ENCODE measurements around the gene ODAD3. TPM values are rescaled to one million over a fixed set of nuclear protein-coding genes. Genes with fewer than 3 reads are reported as not detected.

ODAD3 gene
- total and polyA plus RNA-seq, 2 experiments from 2014 or later, result 1.3 to 1.9 TPM

DNA sequence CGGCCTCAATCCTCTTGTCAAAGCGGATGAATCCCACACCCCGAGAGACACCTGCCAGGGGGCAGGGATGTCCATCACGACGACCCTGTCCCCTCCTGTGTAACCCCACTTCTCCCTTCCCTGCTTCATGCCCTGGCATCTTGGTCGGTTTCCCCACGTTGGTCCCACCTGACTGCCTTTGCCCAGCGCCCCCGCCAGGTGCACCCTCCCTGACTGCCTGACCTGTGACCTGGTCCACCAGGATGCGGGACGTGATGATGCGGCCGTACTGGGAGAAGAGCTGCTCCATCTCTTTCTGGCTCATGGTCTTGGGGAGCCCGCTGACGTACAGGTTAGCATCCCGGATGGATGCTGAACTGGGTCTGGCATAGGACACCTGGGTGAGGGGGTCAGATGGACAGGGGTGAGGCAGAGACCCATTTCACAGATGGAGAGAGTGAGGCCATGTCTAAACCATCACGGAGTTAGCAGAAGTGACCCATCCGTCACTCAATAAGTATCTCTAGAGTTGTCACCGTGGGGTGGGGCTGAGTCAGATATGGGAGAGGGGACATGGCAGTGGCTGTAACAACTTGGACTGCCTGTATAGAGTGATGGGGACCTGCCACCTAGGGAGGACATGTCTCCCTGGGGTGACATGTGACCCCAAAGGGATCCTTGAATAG, 23.4 kb upstream of the ODAD3 start:
- H3K9me2 ChIP-seq (replicated peaks; ENCODE audit: insufficient read depth), result no peaks in the 10 kb centered on the region
- H3K4me1 ChIP-seq (ENCODE audit: insufficient read depth), result no peaks in the 10 kb centered on the region
- no peak for TF ChIP-seq EZH2 (IDR thresholded peaks at IDR 0.05; ENCODE audit: borderline replicate concordance)
- no peak for TF ChIP-seq EZH2phosphoT487 (IDR thresholded peaks at IDR 0.05; ENCODE audit: low read depth, severe bottlenecking, unreplicated experiment)
- TF ChIP-seq, protein P1, sequence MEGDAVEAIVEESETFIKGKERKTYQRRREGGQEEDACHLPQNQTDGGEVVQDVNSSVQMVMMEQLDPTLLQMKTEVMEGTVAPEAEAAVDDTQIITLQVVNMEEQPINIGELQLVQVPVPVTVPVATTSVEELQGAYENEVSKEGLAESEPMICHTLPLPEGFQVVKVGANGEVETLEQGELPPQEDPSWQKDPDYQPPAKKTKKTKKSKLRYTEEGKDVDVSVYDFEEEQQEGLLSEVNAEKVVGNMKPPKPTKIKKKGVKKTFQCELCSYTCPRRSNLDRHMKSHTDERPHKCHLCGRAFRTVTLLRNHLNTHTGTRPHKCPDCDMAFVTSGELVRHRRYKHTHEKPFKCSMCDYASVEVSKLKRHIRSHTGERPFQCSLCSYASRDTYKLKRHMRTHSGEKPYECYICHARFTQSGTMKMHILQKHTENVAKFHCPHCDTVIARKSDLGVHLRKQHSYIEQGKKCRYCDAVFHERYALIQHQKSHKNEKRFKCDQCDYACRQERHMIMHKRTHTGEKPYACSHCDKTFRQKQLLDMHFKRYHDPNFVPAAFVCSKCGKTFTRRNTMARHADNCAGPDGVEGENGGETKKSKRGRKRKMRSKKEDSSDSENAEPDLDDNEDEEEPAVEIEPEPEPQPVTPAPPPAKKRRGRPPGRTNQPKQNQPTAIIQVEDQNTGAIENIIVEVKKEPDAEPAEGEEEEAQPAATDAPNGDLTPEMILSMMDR (IDR thresholded peaks at IDR 0.05; ENCODE audit: poor library complexity), result no peak
- no peak for DNase-seq (ENCODE audit: low spot score)
- no peak overlapping the region for H3K4me2 ChIP-seq
- no peaks in the 10 kb centered on the region for H3K9me3 ChIP-seq (ENCODE audit: low read depth)
- 95% methylated on average over 19 of the region's 19 CpGs for WGBS (ENCODE audit: low lambda C conversion rate, missing lambda C conversion rate)
- H4K20me1 ChIP-seq (ENCODE audit: insufficient read depth, poor library complexity, severe bottlenecking), result no peaks in the 10 kb centered on the region
- no peak overlapping the region for H2AFZ ChIP-seq
- no peak overlapping the region for H3K27ac ChIP-seq
- no peaks in the 10 kb centered on the region for H3K79me2 ChIP-seq
- no peaks in the 10 kb centered on the region for H3K27me3 ChIP-seq
- H3K36me3 ChIP-seq (replicated peaks; ENCODE audit: insufficient read depth, low read depth), result no peaks in the 10 kb centered on the region
- no peak overlapping the region for H3K4me3 ChIP-seq

GRCh38 chr19:11457831-11458230, 22.9 kb upstream of the ODAD3 start:
- Histone ChIP-seq H2AFZ (no peak overlapping the region), H3K9me2 (replicated peaks; ENCODE audit: insufficient read depth) (no peaks in the 10 kb centered on the region), H3K27ac (no peak overlapping the region), H3K4me1 (ENCODE audit: insufficient read depth) (no peaks in the 10 kb centered on the region), H3K79me2 (no peaks in the 10 kb centered on the region), H3K9me3 (ENCODE audit: low read depth) (no peaks in the 10 kb centered on the region), H3K27me3 (no peaks in the 10 kb centered on the region), H3K36me3 (replicated peaks; ENCODE audit: insufficient read depth, low read depth) (no peaks in the 10 kb centered on the region), H4K20me1 (ENCODE audit: insufficient read depth, poor library complexity, severe bottlenecking) (no peaks in the 10 kb centered on the region), H3K4me2 (no peak overlapping the region), H3K4me3 (no peak overlapping the region)
- no peak for DNase-seq (ENCODE audit: low spot score)
- 94% methylated on average over 20 of the region's 20 CpGs for WGBS (ENCODE audit: low lambda C conversion rate, missing lambda C conversion rate)
- TF ChIP-seq EZH2 (IDR thresholded peaks at IDR 0.05; ENCODE audit: borderline replicate concordance) (no peak), EZH2phosphoT487 (IDR thresholded peaks at IDR 0.05; ENCODE audit: low read depth, severe bottlenecking, unreplicated experiment) (no peak)
- TF ChIP-seq, protein P1 (IDR thresholded peaks at IDR 0.05; ENCODE audit: poor library complexity), result no peak

DNA sequence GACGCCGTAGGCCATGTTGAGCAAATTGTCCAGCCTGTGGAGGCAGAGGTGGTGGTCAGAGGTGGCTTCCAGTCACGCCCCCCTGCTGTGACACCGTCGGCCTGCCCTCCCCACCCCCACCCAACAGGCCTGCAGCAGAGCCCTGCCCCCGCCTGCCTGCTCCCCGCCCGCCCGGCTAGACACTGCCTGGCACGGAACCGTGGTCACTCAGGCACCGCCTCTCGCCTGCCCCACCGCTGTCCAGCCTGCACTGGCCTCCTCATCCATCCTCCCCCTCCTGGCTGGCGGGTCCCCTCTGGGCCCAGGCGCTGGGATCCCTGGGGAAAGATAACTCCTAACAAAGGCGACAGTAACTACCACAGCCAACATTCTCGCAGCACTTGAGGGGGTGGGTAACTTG, 22.2 kb upstream of the ODAD3 start:
- Histone ChIP-seq H3K27ac (no peak overlapping the region), H3K79me2 (no peaks in the 10 kb centered on the region), H3K9me2 (replicated peaks; ENCODE audit: insufficient read depth) (no peaks in the 10 kb centered on the region), H4K20me1 (ENCODE audit: insufficient read depth, poor library complexity, severe bottlenecking) (no peaks in the 10 kb centered on the region), H3K4me2 (no peak overlapping the region), H3K9me3 (ENCODE audit: low read depth) (no peaks in the 10 kb centered on the region), H3K4me1 (ENCODE audit: insufficient read depth) (no peaks in the 10 kb centered on the region), H3K4me3 (no peak overlapping the region), H3K27me3 (no peaks in the 10 kb centered on the region), H2AFZ (no peak overlapping the region), H3K36me3 (replicated peaks; ENCODE audit: insufficient read depth, low read depth) (no peaks in the 10 kb centered on the region)
- DNase-seq (ENCODE audit: low spot score), result peak; percentile 45
- 24% methylated on average over 6 of the region's 18 CpGs for WGBS (ENCODE audit: low lambda C conversion rate, missing lambda C conversion rate)
- TF ChIP-seq EZH2 (IDR thresholded peaks at IDR 0.05; ENCODE audit: borderline replicate concordance) (no peak), EZH2phosphoT487 (IDR thresholded peaks at IDR 0.05; ENCODE audit: low read depth, severe bottlenecking, unreplicated experiment) (no peak)
- TF ChIP-seq, protein P1 (IDR thresholded peaks at IDR 0.05; ENCODE audit: poor library complexity), result no peak

Measured in hepatocyte (in vitro differentiated cells).